ENCODE measurements around the gene LRRC2.
"Not testable (repeated sequence)": the region's sequence is repeated elsewhere in the genome, so short reads cannot be mapped to it uniquely, and the experiment has no call there.

Gene LRRC2

DNA sequence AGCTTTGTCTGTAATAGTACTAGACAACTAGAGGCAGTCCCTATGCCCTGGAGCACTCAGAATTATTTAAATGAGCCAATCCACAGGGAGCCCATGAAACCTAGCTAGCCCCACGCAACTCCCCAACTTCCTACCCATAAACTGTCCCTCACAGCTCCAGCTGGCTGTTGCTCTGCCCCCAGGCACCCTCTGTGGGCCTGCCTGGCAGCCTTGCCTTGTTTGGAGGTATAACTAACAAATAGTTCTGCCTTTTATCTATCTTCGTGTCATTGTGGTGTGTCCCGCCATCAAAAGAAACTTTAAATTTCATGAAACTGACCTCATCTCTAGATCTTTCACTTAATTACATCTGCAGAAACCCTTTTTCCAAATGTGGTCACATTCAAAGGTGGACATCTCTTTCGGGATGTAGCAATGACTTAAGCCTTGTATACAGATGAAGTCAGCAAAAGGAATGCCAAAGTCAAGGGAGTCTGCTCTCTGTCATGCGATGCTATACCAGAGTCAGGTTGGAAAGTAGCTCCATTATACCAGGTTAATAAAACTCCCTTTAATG, 70.1 kb downstream of the LRRC2 start:
- no peak for TF ChIP-seq POU2F2 (IDR thresholded peaks at IDR 0.05; ENCODE audit: low read depth, low read length)
- no peak for TF ChIP-seq SPI1 (IDR thresholded peaks at IDR 0.05; ENCODE audit: low read depth, low read length)
- no peak for TF ChIP-seq POLR2A (IDR thresholded peaks at IDR 0.05; ENCODE audit: low read depth, low read length)
- TF ChIP-seq POLR2AphosphoS5 (IDR thresholded peaks at IDR 0.05; ENCODE audit: low read depth, low read length): no peak
- TF ChIP-seq TAF1 (IDR thresholded peaks at IDR 0.05; ENCODE audit: low read depth, low read length): no peak
- no peak for TF ChIP-seq PAX5 (IDR thresholded peaks at IDR 0.05; ENCODE audit: insufficient read depth, low read length, severe bottlenecking)
- FAIRE-seq (no peak), DNase-seq (ENCODE audit: insufficient read length, low spot score) (no peak)

DNA sequence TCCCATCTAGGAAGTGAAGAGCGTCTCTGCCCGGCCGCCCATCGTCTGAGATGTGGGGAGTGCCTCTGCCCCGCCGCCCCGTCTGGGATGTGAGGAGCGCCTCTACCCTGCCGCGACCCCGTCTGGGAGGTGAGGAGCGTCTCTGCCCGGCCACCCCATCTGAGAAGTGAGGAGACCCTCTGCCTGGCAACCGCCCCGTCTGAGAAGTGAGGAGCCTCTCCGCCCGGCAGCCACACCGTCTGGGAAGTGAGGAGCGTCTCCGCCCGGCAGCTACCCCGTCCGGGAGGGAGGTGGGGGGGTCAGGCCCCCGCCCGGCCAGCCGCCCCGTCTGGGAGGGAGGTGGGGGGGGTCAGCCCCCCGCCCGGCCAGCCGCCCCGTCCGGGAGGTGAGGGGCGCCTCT, 71.6 kb downstream of the LRRC2 start:
- not testable (repeated sequence) for DNase-seq (ENCODE audit: insufficient read length, low spot score); FAIRE-seq

DNA sequence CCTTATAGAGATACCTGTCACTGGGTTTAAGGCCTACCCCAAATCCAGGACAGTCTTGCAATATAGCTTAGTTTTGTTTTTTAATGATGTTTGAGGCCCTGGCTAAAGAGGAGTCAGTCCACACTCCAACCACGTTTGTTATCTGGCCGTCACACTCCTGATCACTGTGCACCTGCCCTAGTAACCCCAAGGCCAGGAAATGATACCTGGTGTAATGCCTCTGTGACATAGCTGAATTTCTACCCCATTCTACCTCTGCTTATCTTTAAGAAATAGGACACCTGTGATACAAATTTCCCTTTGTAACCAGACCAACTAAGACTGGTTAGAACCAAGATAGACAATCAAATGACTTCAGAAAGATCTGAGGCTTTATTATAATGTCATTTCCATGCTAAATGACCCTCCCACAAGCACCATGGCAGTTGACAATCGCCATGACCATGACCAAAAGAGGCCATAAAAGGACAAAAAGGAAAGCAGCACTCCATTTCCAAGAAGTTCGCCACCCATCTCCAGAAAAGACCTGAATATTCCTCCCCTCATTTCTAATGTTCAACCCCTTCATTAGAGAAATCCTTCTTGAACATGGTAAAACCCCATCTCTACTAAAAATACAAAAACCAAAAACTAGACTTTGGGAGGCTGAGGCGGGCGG, 73.1 kb downstream of the LRRC2 start:
- no peak for TF ChIP-seq POLR2AphosphoS5 (IDR thresholded peaks at IDR 0.05; ENCODE audit: low read depth, low read length)
- TF ChIP-seq TAF1 (IDR thresholded peaks at IDR 0.05; ENCODE audit: low read depth, low read length): no peak
- TF ChIP-seq PAX5 (IDR thresholded peaks at IDR 0.05; ENCODE audit: insufficient read depth, low read length, severe bottlenecking): no peak
- TF ChIP-seq POU2F2 (IDR thresholded peaks at IDR 0.05; ENCODE audit: low read depth, low read length): no peak
- DNase-seq (ENCODE audit: insufficient read length, low spot score) (no peak), FAIRE-seq (peak; percentile 61)

DNA sequence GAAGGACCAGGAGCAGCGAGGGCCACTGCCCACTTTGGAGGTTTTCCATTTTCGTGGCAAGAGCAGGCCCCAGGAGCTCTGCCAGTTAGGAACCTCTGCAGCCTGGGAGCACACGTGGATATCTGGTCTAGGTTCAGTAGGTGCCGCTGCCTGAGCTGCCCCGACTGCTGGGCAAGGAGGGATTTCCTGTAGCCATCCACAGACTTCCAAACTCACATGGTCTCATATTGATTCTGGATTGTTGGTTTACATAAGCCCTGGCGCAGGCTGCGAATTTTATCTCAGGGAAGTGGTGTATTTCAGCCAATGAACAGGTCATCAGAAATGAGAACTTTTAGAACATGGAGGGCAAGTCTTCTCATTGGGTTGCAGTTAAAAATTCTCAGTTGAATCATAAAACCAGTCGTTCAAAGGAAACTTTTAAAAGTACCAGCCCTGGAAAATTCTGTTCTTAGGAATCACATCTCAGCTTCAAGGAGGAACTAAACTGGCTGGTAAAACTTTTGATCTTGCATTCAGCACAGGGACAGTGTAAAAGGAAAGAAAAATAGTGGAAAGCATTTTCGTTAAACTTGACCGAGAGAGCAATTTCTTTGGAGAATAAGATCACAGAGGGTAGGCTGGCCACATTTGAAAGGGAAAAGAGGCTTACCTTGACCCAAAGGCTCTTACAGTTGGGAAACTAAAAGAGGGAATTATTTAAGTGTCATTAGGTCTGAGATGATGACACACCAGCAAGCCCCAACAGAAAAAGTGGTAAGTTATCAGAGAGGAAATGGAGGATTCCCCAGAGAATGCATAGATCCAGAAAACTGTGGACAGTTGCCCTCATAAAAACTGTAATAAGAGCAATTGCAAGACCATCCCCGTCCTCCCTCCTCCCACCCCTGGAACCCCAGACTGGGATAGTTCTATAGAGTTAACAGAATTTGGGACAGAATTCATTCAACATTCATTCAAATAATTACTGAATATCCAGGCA, 74.7 kb downstream of the LRRC2 start:
- no peak for TF ChIP-seq SPI1 (IDR thresholded peaks at IDR 0.05; ENCODE audit: low read depth, low read length)
- no peak for TF ChIP-seq POLR2AphosphoS5 (IDR thresholded peaks at IDR 0.05; ENCODE audit: low read depth, low read length)
- no peak for TF ChIP-seq POU2F2 (IDR thresholded peaks at IDR 0.05; ENCODE audit: low read depth, low read length)
- TF ChIP-seq POLR2A (IDR thresholded peaks at IDR 0.05; ENCODE audit: low read depth, low read length): no peak
- no peak for TF ChIP-seq PAX5 (IDR thresholded peaks at IDR 0.05; ENCODE audit: insufficient read depth, low read length, severe bottlenecking)
- TF ChIP-seq TAF1 (IDR thresholded peaks at IDR 0.05; ENCODE audit: low read depth, low read length): no peak
- DNase-seq (ENCODE audit: insufficient read length, low spot score) (no peak), FAIRE-seq (no peak)

DNA sequence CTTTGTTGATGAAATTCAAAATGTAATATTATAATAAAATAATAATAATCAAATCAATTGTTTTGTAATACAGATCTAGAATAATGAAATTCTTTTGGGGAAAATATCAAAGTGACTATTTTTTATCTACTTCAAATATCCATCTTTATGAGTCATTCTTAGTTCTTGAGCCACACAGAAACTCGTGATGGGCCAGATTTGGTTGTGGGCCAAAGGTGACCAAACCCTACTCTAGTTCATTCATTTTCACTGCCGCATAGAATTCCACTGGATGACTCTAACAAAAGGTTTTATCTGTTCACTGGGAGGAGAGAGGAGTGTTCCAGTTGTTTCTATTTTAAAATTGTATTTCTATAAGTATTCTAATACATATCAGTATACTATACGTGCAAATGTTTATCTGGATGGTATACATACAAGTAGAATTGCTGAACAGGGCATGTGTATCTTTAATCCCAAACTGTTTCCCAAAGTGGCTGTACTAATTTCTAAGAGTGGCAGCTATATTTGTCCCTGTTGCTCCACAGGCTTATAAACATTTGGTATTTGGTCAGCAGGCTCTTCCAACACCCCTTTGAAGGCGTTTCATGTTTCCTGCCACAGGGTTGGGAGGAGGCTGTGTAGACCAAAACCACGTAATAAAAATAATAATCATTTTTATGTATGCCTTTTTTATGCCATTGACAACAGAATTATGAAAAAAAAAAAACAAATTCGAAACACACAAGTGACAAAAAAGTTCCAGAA, 75.6 kb downstream of the LRRC2 start:
- no peak for FAIRE-seq
- TF ChIP-seq POU2F2 (IDR thresholded peaks at IDR 0.05; ENCODE audit: low read depth, low read length) (no peak), TAF1 (IDR thresholded peaks at IDR 0.05; ENCODE audit: low read depth, low read length) (no peak), POLR2AphosphoS5 (IDR thresholded peaks at IDR 0.05; ENCODE audit: low read depth, low read length) (no peak), POLR2A (IDR thresholded peaks at IDR 0.05; ENCODE audit: low read depth, low read length) (no peak)
- DNase-seq (ENCODE audit: insufficient read length, low spot score): no peak

DNA sequence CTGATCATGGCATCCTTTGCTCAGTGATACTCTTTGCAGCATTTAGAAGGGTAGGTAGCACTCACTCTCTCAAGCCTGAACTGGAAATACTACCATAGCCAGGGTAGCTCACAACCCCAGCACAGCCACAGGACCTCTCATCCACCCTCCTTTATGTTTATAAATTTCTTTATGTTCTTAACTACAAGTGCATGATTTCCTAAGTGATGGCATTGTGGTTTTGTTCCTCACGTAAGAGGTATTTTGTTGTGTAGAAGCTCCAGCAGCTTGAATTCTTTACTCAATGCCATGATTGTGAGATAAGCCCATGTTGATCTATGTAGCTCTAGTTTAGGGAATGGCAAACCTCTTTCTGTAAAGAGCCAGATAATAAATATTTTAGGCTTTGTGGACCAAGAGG, 76.2 kb downstream of the LRRC2 start:
- no peak for DNase-seq (ENCODE audit: insufficient read length, low spot score)
- TF ChIP-seq POU2F2 (IDR thresholded peaks at IDR 0.05; ENCODE audit: low read depth, low read length) (no peak), SPI1 (IDR thresholded peaks at IDR 0.05; ENCODE audit: low read depth, low read length) (no peak), POLR2AphosphoS5 (IDR thresholded peaks at IDR 0.05; ENCODE audit: low read depth, low read length) (no peak), PAX5 (IDR thresholded peaks at IDR 0.05; ENCODE audit: insufficient read depth, low read length, severe bottlenecking) (no peak), TAF1 (IDR thresholded peaks at IDR 0.05; ENCODE audit: low read depth, low read length) (no peak), POLR2A (IDR thresholded peaks at IDR 0.05; ENCODE audit: low read depth, low read length) (no peak)
- no peak for FAIRE-seq

DNA sequence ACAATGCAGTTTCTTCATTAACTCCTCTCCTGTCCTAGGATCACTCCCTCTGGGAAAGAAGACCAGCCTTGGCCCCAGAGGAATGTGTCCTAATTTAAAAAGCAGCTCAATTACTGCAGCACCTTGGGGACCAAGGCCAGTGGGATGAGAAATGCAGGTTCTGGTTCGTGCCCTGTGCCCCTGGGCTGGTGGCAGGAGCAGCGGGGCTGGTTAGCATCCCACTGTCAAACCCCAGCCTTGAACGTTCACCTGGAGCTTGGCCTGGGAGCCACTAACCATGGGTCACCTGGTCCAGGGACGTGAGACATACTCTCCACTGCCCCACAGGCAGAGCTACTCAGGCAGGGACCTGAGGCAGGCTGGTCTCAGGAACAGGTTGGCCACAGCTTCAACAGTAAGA, 76.7 kb downstream of the LRRC2 start:
- no peak for TF ChIP-seq PAX5 (IDR thresholded peaks at IDR 0.05; ENCODE audit: insufficient read depth, low read length, severe bottlenecking)
- TF ChIP-seq POLR2AphosphoS5 (IDR thresholded peaks at IDR 0.05; ENCODE audit: low read depth, low read length): no peak
- no peak for TF ChIP-seq POU2F2 (IDR thresholded peaks at IDR 0.05; ENCODE audit: low read depth, low read length)
- no peak for TF ChIP-seq POLR2A (IDR thresholded peaks at IDR 0.05; ENCODE audit: low read depth, low read length)
- no peak for TF ChIP-seq SPI1 (IDR thresholded peaks at IDR 0.05; ENCODE audit: low read depth, low read length)
- TF ChIP-seq TAF1 (IDR thresholded peaks at IDR 0.05; ENCODE audit: low read depth, low read length): no peak
- FAIRE-seq: peak; percentile 58
- DNase-seq (ENCODE audit: insufficient read length, low spot score): no peak

DNA sequence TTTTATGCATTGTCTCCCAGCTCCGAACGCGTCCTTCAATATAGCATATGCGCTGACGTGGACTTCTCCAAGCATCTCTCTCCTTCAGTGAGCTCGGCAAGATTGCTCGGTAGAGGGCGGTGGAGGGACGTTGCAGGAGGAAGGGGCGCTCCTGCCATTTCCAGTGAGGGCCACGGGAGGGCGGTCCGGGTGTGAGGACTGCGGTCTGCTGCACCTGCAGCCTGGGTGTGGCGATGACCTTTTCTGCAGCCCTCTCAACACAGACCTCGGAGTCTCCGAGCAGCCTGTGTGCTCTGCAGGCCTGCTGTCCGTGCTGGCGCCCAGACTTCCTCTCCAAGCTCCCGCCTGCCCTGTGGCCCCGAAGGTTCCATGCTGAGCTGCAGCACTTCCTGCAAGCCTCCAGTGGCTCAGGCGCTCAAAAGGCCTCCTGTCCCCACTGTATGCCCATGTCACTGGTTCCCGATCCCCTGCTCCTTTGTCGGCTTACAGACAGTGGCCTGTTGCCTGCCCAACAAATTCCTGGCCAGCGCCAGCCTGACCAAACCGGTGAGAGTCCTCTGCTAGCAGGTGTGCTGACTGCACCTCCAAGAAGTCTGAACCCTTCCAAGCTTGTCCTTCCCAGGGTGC, 77.3 kb downstream of the LRRC2 start:
- no peak for TF ChIP-seq TAF1 (IDR thresholded peaks at IDR 0.05; ENCODE audit: low read depth, low read length)
- TF ChIP-seq POLR2AphosphoS5 (IDR thresholded peaks at IDR 0.05; ENCODE audit: low read depth, low read length): no peak
- no peak for TF ChIP-seq POLR2A (IDR thresholded peaks at IDR 0.05; ENCODE audit: low read depth, low read length)
- TF ChIP-seq SPI1 (IDR thresholded peaks at IDR 0.05; ENCODE audit: low read depth, low read length): no peak
- TF ChIP-seq POU2F2 (IDR thresholded peaks at IDR 0.05; ENCODE audit: low read depth, low read length): peak; percentile 55; the same call in 1 of the 2 replicates
- TF ChIP-seq PAX5 (IDR thresholded peaks at IDR 0.05; ENCODE audit: insufficient read depth, low read length, severe bottlenecking): peak; percentile 88
- DNase-seq (ENCODE audit: insufficient read length, low spot score): peak; percentile 90
- peak; percentile 98 for FAIRE-seq

DNA sequence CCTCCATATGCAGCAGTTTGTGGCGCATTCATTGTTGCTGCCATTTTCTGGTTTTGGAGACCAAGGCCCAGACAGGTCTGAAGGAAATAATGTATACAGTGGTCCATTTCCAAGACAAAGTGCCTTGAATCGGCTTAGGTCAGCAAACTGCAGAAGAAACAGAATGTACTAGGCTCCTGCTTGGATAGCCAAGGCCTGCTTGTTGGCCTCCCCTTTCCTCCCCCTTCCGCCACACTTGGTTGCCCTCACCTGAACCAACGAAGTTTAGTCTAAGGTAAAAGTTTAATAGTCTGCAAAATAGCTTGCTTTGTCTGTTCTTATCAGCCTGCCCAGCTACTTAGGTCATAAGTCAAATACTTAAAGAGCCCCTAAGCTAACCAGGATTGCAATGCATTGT, 80.3 kb downstream of the LRRC2 start:
- FAIRE-seq (no peak), DNase-seq (ENCODE audit: insufficient read length, low spot score) (no peak)
- TF ChIP-seq POU2F2 (IDR thresholded peaks at IDR 0.05; ENCODE audit: low read depth, low read length) (no peak), TAF1 (IDR thresholded peaks at IDR 0.05; ENCODE audit: low read depth, low read length) (no peak), PAX5 (IDR thresholded peaks at IDR 0.05; ENCODE audit: insufficient read depth, low read length, severe bottlenecking) (no peak), POLR2A (IDR thresholded peaks at IDR 0.05; ENCODE audit: low read depth, low read length) (no peak), SPI1 (IDR thresholded peaks at IDR 0.05; ENCODE audit: low read depth, low read length) (no peak), POLR2AphosphoS5 (IDR thresholded peaks at IDR 0.05; ENCODE audit: low read depth, low read length) (no peak)

Measured in GM12891 (cell line).